PC-9 (cell line): ENCODE data around the gene TFCP2L1. TPM values are rescaled to one million over a fixed set of nuclear protein-coding genes. Genes with fewer than 3 reads are reported as not detected.

Source experiments
- BruUV-seq: library from RNA; stranded (reverse); fragments of 400-500 nt; replicated peaks from 2 replicates; lab custom pipeline; 2021; lab: Mats Ljungman, UMichigan
- CTCF ChIA-PET: fragments of 300-600 bp; sonication (Branson Sonifier 250); formaldehyde crosslinking; loops from one replicate; lab custom pipeline; 2022; ENCODE audit warnings: antibody characterized with exemption; lab: Charles Lee
- POLR2A ChIA-PET: fragments of 300-600 bp; sonication (Branson Sonifier 250); formaldehyde crosslinking; loops from one replicate; lab custom pipeline; 2022; ENCODE audit warnings: antibody characterized with exemption; ENCODE audit not compliant: unreplicated experiment; lab: Charles Lee
- DNase-seq, 2 experiments: peaks; one replicate each; pipeline versions ENCODE4 v3.0.0 to v3.0.0-alpha.2; 2015 to 2022; ENCODE audit warnings: mixed read lengths in 1 of 2
- H2AFZ ChIP-seq: fragments of 200-600 bp; sonication (generic); 2 replicates; pipeline ENCODE4 v1.8.1; 2017; ENCODE audit warnings: antibody characterized with exemption
- H3F3A ChIP-seq: fragments of 200-600 bp; sonication (generic); 2 replicates; pipeline ENCODE4 v1.8.1; 2017; ENCODE audit warnings: antibody characterized with exemption, mild to moderate bottlenecking, low read depth; ENCODE audit not compliant: insufficient read depth
- H3K27ac ChIP-seq: fragments of 200-600 bp; sonication (generic); 2 replicates; pipeline ENCODE4 v1.6.1; 2016; ENCODE audit warnings: mixed run types
- H3K27me3 ChIP-seq: fragments of 200-600 bp; sonication (generic); 2 replicates; pipeline ENCODE4 v1.6.1; 2016; ENCODE audit warnings: low read depth, mixed run types; ENCODE audit not compliant: insufficient read depth
- H3K36me3 ChIP-seq: fragments of 200-600 bp; sonication (generic); 2 replicates; pipeline ENCODE4 v1.6.1; 2016; ENCODE audit warnings: low read depth, mixed run types
- H3K4me1 ChIP-seq: fragments of 200-600 bp; sonication (generic); replicated peaks from 2 replicates; pipeline ENCODE4 v1.6.1; 2016; ENCODE audit warnings: mixed run types; ENCODE audit not compliant: insufficient read depth
- H3K4me2 ChIP-seq: fragments of 200-600 bp; sonication (generic); 2 replicates; pipeline ENCODE4 v1.6.1; 2017; ENCODE audit warnings: mixed run types
- H3K4me3 ChIP-seq: fragments of 200-600 bp; sonication (generic); 2 replicates; pipeline ENCODE4 v1.6.1; 2016; ENCODE audit warnings: mixed run types
- H3K79me2 ChIP-seq: fragments of 200-600 bp; sonication (generic); 2 replicates; pipeline ENCODE4 v1.6.1; 2017; ENCODE audit warnings: low read depth, mixed run types
- H3K9me2 ChIP-seq: fragments of 200-600 bp; sonication (generic); 2 replicates; pipeline ENCODE4 v1.8.1; 2017; ENCODE audit warnings: mild to moderate bottlenecking; ENCODE audit not compliant: insufficient read depth
- H3K9me3 ChIP-seq: fragments of 200-600 bp; sonication (generic); 2 replicates; pipeline ENCODE4 v1.8.1; 2016; ENCODE audit warnings: low read depth; ENCODE audit not compliant: insufficient read depth
- H4K20me1 ChIP-seq: fragments of 200-600 bp; sonication (generic); 2 replicates; pipeline ENCODE4 v1.8.1; 2017; ENCODE audit not compliant: insufficient read depth
- EZH2 ChIP-seq: fragments of 200-600 bp; sonication (generic); IDR thresholded peaks from 2 replicates; pipeline ENCODE4 v1.8.0; 2017; ENCODE audit warnings: antibody characterized with exemption, low read depth
- intact Hi-C: fragments of 100-400 bp; cut with micrococcal nuclease; formaldehyde crosslinking; loops from one replicate; pipeline ENCODE4 v1.10.0; 2022; ENCODE audit not compliant: unreplicated experiment
- total RNA-seq: library from RNA; stranded (reverse); gene quantifications from 2 replicates; pipeline ENCODE4 v1.2.3, GENCODE V29; 2021
- TF ChIP-seq, protein P1 (sequence below): fragments of 200-600 bp; sonication (generic); conservative IDR thresholded peaks from 2 replicates; pipeline ENCODE4 v1.6.1; 2017; ENCODE audit warnings: mixed run types, antibody characterized with exemption, mild to moderate bottlenecking, moderate library complexity

Gene TFCP2L1
- total RNA-seq, 1 experiment from 2014 or later = 4.6 TPM

DNA sequence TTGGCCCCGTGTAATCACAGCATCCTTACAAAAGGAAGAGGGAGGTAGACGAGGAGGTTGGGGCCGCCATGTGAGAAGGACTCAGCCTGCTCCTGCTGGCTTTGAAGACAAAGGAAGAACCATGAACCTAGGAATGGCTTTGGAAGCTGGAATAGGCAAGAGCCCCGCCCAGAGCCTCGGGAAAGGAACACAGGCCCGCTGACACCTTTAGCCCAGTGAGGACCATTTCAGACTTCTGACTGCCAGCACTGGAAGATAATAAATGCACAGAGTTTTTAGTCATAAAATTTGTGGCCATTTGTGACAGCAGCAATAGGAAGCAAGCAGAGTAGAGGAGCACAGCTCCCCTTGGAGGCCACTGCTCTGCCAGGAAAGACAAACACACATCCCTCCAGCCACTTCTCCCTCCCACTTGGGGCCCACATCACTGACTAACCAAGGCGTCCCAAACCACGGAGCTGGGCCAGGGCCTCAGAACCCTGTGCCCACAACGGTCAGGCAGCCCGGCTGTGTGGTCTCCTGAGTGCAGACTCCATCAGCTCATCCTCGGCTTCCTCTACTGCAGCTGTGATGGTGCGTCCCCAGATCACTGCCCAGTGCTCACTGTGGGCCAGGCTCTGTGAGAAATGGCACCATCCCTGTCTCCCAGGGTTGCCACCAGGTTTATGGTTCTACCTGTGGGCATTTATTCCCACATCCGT lies 39.7 kb downstream of the TFCP2L1 start:
- Histone ChIP-seq H3K27ac (no peak overlapping the region), H3K27me3 (no peaks in the 10 kb centered on the region), H3K4me1 (no peaks in the 10 kb centered on the region), H4K20me1 (no peaks in the 10 kb centered on the region), H3K79me2 (no peaks in the 10 kb centered on the region), H3K36me3 (no peaks in the 10 kb centered on the region), H3F3A (no peaks in the 10 kb centered on the region), H3K4me2 (no peak overlapping the region), H3K9me3 (no peaks in the 10 kb centered on the region), H3K4me3 (no peak overlapping the region), H2AFZ (no peak overlapping the region), H3K9me2 (no peaks in the 10 kb centered on the region)
- BruUV-seq = no TSS peak
- intact Hi-C loops = no loop called here
- CTCF ChIA-PET = no interaction called here
- no peak for DNase-seq
- POLR2A ChIA-PET = no interaction called here
- TF ChIP-seq, protein P1, sequence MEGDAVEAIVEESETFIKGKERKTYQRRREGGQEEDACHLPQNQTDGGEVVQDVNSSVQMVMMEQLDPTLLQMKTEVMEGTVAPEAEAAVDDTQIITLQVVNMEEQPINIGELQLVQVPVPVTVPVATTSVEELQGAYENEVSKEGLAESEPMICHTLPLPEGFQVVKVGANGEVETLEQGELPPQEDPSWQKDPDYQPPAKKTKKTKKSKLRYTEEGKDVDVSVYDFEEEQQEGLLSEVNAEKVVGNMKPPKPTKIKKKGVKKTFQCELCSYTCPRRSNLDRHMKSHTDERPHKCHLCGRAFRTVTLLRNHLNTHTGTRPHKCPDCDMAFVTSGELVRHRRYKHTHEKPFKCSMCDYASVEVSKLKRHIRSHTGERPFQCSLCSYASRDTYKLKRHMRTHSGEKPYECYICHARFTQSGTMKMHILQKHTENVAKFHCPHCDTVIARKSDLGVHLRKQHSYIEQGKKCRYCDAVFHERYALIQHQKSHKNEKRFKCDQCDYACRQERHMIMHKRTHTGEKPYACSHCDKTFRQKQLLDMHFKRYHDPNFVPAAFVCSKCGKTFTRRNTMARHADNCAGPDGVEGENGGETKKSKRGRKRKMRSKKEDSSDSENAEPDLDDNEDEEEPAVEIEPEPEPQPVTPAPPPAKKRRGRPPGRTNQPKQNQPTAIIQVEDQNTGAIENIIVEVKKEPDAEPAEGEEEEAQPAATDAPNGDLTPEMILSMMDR = no peak
- TF ChIP-seq EZH2 = no peak

DNA sequence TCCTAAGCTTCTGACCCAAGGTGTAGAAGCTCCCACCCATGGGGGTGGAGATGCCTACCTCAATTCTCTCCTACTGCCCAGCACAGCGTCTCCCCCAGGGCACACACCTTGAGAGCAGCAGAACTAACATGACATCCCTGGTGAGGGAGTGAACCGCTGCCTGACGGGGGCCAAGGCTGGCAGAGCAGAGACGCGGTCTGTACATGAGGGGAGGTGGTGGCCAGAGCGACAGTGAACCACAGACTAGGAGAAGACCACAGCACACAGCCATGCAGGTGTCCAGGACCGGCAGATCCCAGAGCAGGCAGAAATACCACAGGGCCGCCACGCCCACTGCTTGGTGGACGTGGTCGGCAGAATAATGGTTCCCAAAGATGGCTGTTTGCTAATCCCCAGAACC lies 40.4 kb downstream of the TFCP2L1 start:
- H3K4me1 ChIP-seq = no peaks in the 10 kb centered on the region
- no peak overlapping the region for H3K4me2 ChIP-seq
- H3K36me3 ChIP-seq = no peaks in the 10 kb centered on the region
- no TSS peak for BruUV-seq
- H4K20me1 ChIP-seq = no peaks in the 10 kb centered on the region
- intact Hi-C loops = no loop called here
- H3K27ac ChIP-seq = no peak overlapping the region
- H3F3A ChIP-seq = no peaks in the 10 kb centered on the region
- H3K9me2 ChIP-seq = no peaks in the 10 kb centered on the region
- no peak for TF ChIP-seq EZH2
- TF ChIP-seq, protein P1 = no peak
- H3K9me3 ChIP-seq = no peaks in the 10 kb centered on the region
- no peak for DNase-seq
- H3K27me3 ChIP-seq = no peaks in the 10 kb centered on the region
- POLR2A ChIA-PET = no interaction called here
- no peaks in the 10 kb centered on the region for H3K79me2 ChIP-seq
- H2AFZ ChIP-seq = no peak overlapping the region
- CTCF ChIA-PET = no interaction called here
- H3K4me3 ChIP-seq = no peak overlapping the region

DNA sequence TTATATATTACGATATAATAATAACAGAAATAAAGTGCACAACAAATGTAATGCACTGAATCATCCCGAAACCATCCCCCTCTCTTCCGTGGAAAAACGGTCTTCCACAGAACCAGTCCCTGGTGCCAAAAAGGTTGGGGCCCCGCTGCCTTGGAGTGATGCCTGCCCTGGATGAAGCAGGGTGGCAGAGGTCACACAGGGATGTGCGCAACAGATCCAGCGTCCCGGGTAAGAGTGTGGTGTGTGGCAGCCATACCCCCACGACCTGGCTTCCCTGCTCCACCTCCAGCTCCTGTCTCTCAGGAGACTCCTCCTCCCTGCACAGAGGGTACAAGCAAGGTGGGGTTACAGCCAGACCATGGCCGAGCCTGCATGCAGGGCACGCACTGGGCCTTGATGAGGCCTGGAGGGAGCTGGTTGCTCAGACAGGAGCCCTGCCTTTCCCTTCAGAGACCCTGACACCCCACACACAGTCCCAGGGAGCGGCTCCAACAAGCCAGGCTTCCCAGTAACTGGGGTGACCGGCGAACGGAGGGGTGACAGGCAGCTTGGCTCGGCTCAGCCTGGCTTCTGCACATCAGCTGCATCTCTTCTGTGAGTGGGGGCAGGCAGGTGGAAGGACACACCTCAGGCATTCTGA lies 41.1 kb downstream of the TFCP2L1 start:
- Histone ChIP-seq H3K79me2 (no peaks in the 10 kb centered on the region), H4K20me1 (no peaks in the 10 kb centered on the region), H3K4me3 (no peak overlapping the region), H3K9me3 (no peaks in the 10 kb centered on the region), H3K27ac (no peak overlapping the region), H3K4me2 (no peak overlapping the region), H3K9me2 (no peaks in the 10 kb centered on the region), H3K27me3 (no peaks in the 10 kb centered on the region), H3K4me1 (no peaks in the 10 kb centered on the region), H3K36me3 (no peaks in the 10 kb centered on the region), H2AFZ (no peak overlapping the region), H3F3A (no peaks in the 10 kb centered on the region)
- intact Hi-C loops = no loop called here
- no peak for DNase-seq
- ChIA-PET POLR2A (no interaction called here), CTCF (no interaction called here)
- no peak for TF ChIP-seq EZH2
- TF ChIP-seq, protein P1 = no peak
- no TSS peak for BruUV-seq
